GM12891 (cell line): ENCODE measurements around the gene RCCD1.

Experiments
- POLR2A ChIP-seq: IDR thresholded peaks from 2 replicates; pipeline ENCODE4 v1.6.1; 2011; ENCODE audit warnings: low read depth, low read length, control low read depth
- POLR2AphosphoS5 ChIP-seq: IDR thresholded peaks from 2 replicates; pipeline ENCODE4 v1.6.1; 2011; ENCODE audit warnings: low read depth, low read length, control low read depth
- TAF1 ChIP-seq: IDR thresholded peaks from 2 replicates; pipeline ENCODE4 v1.6.1; 2011; ENCODE audit warnings: low read depth, low read length, control low read depth

- TF ChIP-seq POLR2AphosphoS5 (no peak), POLR2A (no peak), TAF1 (no peak)
Observed at GRCh38 chr15:90987561-90988141, 33.0 kb downstream of the RCCD1 start.
